ENCODE results near the gene CELA2B. TPM values are rescaled to one million over a fixed set of nuclear protein-coding genes. Genes with fewer than 3 reads are reported as not detected.

CELA2B gene
- total RNA-seq, 1 experiment from 2014 or later, result not detected

GRCh38 chr1:15522551-15522950 lies 46.6 kb downstream of the CELA2B start:
- no peak for ATAC-seq
- peak overlapping the region; percentile 94; the same call in 1 of the 2 replicates for H3K4me3 Mint-ChIP-seq
- H3K36me3 Mint-ChIP-seq, result peaks cover under 1% of the 10 kb centered on the region; the same call in 1 of the 2 replicates
- H3K9me3 Mint-ChIP-seq, result no peaks in the 10 kb centered on the region
- DNase-seq (ENCODE audit: low spot score), result no peak
- TF ChIP-seq SMAD3 (CRISPR knock-in tag; IDR thresholded peaks at IDR 0.05; ENCODE audit: borderline replicate concordance), result no peak
- no peak for TF ChIP-seq NR1H2 (CRISPR knock-in tag; IDR thresholded peaks at IDR 0.05)
- TF ChIP-seq E2F5 (CRISPR knock-in tag; IDR thresholded peaks at IDR 0.05), result no peak
- no peaks in the 10 kb centered on the region for H3K27me3 Mint-ChIP-seq (ENCODE audit: low read depth)
- no peak overlapping the region for H3K27ac Mint-ChIP-seq
- CTCF ChIA-PET, result no interaction called here
- POLR2A ChIA-PET, result no interaction called here
- peaks cover 33% of the 10 kb centered on the region for H3K4me1 Mint-ChIP-seq

DNA sequence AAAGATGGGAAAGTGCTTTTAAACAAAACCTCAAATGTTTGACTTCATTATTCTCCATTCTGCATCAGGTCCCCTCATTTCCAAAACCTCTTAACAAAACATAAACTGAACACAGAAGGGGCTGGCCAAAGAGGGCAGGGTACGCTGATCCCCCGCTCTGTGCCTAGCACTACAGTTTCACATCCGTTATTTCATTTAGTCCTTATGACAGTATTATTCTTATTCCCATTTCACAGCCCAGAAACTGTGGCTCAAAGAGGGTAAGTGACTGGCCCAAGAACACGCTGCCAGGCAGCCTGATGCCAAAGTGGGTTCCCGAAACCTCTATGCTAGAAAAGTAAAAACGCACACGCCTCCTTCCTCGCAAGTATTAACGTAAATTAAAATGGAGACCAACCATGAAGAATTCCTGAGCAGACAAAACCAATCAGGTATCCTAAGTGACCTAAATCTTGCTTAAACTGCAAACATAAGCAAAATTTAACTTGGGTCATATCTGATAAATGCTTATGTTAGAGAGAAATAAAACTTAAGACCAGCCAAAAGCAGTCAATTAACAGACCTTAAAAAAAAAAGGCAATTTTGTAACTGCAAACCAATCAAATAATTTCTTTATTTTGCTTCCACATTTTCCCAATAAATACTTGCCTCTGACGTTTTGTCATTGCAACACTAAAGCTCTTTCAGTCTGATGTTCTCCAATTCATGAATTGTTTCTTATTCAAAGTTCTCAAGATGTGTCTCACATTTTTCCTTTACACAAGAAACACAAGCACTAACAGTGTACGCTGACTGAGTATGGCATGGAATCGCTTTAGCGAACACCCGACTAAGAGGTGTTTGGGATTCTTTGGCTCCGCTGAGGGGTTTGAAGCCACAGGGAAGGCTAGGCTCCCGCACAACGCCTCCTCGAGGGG lies 47.5 kb downstream of the CELA2B start:
- H3K27ac Mint-ChIP-seq, result peak overlapping the region; percentile 98
- ATAC-seq (no peak), DNase-seq (ENCODE audit: low spot score) (no peak)
- H3K36me3 Mint-ChIP-seq, result no peaks in the 10 kb centered on the region
- H3K9me3 Mint-ChIP-seq, result no peaks in the 10 kb centered on the region
- peaks cover 39% of the 10 kb centered on the region for H3K4me1 Mint-ChIP-seq
- POLR2A ChIA-PET, result interaction anchor here (0.9 kb wide), 1 partner anchor 14 kb away, joined by 5 read pairs; no protein-coding TSS in a partner anchor
- TF ChIP-seq CREM (CRISPR knock-in tag; IDR thresholded peaks at IDR 0.05) (no peak), OVOL2 (CRISPR knock-in tag; IDR thresholded peaks at IDR 0.05; ENCODE audit: borderline replicate concordance) (no peak), ZNF232 (CRISPR knock-in tag; IDR thresholded peaks at IDR 0.05) (no peak), FOXP1 (CRISPR knock-in tag; IDR thresholded peaks at IDR 0.05; ENCODE audit: borderline replicate concordance) (no peak)
- TF ChIP-seq, protein P1, sequence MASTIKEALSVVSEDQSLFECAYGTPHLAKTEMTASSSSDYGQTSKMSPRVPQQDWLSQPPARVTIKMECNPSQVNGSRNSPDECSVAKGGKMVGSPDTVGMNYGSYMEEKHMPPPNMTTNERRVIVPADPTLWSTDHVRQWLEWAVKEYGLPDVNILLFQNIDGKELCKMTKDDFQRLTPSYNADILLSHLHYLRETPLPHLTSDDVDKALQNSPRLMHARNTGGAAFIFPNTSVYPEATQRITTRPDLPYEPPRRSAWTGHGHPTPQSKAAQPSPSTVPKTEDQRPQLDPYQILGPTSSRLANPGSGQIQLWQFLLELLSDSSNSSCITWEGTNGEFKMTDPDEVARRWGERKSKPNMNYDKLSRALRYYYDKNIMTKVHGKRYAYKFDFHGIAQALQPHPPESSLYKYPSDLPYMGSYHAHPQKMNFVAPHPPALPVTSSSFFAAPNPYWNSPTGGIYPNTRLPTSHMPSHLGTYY (CRISPR knock-in tag; IDR thresholded peaks at IDR 0.05), result no peak
- TF ChIP-seq, protein P2, sequence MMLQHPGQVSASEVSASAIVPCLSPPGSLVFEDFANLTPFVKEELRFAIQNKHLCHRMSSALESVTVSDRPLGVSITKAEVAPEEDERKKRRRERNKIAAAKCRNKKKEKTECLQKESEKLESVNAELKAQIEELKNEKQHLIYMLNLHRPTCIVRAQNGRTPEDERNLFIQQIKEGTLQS (CRISPR knock-in tag; conservative IDR thresholded peaks at IDR 0.05), result no peak
- TF ChIP-seq, protein P3, sequence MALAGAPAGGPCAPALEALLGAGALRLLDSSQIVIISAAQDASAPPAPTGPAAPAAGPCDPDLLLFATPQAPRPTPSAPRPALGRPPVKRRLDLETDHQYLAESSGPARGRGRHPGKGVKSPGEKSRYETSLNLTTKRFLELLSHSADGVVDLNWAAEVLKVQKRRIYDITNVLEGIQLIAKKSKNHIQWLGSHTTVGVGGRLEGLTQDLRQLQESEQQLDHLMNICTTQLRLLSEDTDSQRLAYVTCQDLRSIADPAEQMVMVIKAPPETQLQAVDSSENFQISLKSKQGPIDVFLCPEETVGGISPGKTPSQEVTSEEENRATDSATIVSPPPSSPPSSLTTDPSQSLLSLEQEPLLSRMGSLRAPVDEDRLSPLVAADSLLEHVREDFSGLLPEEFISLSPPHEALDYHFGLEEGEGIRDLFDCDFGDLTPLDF (CRISPR knock-in tag; IDR thresholded peaks at IDR 0.05), result no peak
- TF ChIP-seq, protein P4, sequence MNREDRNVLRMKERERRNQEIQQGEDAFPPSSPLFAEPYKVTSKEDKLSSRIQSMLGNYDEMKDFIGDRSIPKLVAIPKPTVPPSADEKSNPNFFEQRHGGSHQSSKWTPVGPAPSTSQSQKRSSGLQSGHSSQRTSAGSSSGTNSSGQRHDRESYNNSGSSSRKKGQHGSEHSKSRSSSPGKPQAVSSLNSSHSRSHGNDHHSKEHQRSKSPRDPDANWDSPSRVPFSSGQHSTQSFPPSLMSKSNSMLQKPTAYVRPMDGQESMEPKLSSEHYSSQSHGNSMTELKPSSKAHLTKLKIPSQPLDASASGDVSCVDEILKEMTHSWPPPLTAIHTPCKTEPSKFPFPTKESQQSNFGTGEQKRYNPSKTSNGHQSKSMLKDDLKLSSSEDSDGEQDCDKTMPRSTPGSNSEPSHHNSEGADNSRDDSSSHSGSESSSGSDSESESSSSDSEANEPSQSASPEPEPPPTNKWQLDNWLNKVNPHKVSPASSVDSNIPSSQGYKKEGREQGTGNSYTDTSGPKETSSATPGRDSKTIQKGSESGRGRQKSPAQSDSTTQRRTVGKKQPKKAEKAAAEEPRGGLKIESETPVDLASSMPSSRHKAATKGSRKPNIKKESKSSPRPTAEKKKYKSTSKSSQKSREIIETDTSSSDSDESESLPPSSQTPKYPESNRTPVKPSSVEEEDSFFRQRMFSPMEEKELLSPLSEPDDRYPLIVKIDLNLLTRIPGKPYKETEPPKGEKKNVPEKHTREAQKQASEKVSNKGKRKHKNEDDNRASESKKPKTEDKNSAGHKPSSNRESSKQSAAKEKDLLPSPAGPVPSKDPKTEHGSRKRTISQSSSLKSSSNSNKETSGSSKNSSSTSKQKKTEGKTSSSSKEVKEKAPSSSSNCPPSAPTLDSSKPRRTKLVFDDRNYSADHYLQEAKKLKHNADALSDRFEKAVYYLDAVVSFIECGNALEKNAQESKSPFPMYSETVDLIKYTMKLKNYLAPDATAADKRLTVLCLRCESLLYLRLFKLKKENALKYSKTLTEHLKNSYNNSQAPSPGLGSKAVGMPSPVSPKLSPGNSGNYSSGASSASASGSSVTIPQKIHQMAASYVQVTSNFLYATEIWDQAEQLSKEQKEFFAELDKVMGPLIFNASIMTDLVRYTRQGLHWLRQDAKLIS (CRISPR knock-in tag; IDR thresholded peaks at IDR 0.05; ENCODE audit: borderline replicate concordance), result no peak
- H3K27me3 Mint-ChIP-seq (ENCODE audit: low read depth), result no peaks in the 10 kb centered on the region
- CTCF ChIA-PET, result interaction anchor here (0.8 to 0.9 kb wide), 2 partner anchors 14 to 61 kb away, joined by 4 read pairs; no protein-coding TSS in a partner anchor
- peak overlapping the region; percentile 94 for H3K4me3 Mint-ChIP-seq

- H3K27me3 Mint-ChIP-seq (ENCODE audit: low read depth), result no peaks in the 10 kb centered on the region
- peak within 1 kb of the TSS; percentile 98 for H3K27ac Mint-ChIP-seq
- H3K4me1 Mint-ChIP-seq, result peaks cover 39% of the 10 kb centered on the region
- POLR2A ChIA-PET, result interaction anchor here (0.9 kb wide), 1 partner anchor 15 kb away, joined by 5 read pairs; no protein-coding TSS in a partner anchor
- no peaks in the 10 kb centered on the region for H3K9me3 Mint-ChIP-seq
- ATAC-seq (no peak), DNase-seq (ENCODE audit: low spot score) (no peak)
- peak within 1 kb of the TSS; percentile 94 for H3K4me3 Mint-ChIP-seq
- no peaks in the 10 kb centered on the region for H3K36me3 Mint-ChIP-seq
- CTCF ChIA-PET, result interaction anchor here (0.8 to 0.9 kb wide), 2 partner anchors 15 to 60 kb away, joined by 4 read pairs; no protein-coding TSS in a partner anchor
- TF ChIP-seq ZNF138 (CRISPR knock-in tag; conservative IDR thresholded peaks at IDR 0.05), result no peak
- TF ChIP-seq, protein P5, sequence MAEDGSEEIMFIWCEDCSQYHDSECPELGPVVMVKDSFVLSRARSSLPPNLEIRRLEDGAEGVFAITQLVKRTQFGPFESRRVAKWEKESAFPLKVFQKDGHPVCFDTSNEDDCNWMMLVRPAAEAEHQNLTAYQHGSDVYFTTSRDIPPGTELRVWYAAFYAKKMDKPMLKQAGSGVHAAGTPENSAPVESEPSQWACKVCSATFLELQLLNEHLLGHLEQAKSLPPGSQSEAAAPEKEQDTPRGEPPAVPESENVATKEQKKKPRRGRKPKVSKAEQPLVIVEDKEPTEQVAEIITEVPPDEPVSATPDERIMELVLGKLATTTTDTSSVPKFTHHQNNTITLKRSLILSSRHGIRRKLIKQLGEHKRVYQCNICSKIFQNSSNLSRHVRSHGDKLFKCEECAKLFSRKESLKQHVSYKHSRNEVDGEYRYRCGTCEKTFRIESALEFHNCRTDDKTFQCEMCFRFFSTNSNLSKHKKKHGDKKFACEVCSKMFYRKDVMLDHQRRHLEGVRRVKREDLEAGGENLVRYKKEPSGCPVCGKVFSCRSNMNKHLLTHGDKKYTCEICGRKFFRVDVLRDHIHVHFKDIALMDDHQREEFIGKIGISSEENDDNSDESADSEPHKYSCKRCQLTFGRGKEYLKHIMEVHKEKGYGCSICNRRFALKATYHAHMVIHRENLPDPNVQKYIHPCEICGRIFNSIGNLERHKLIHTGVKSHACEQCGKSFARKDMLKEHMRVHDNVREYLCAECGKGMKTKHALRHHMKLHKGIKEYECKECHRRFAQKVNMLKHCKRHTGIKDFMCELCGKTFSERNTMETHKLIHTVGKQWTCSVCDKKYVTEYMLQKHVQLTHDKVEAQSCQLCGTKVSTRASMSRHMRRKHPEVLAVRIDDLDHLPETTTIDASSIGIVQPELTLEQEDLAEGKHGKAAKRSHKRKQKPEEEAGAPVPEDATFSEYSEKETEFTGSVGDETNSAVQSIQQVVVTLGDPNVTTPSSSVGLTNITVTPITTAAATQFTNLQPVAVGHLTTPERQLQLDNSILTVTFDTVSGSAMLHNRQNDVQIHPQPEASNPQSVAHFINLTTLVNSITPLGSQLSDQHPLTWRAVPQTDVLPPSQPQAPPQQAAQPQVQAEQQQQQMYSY (CRISPR knock-in tag; IDR thresholded peaks at IDR 0.05), result 0 out of 2 replicates have a peak, but pooled peaks have one; percentile 49
- TF ChIP-seq, protein P2 (CRISPR knock-in tag; conservative IDR thresholded peaks at IDR 0.05), result no peak
These were observed 48.0 kb downstream of the CELA2B start, which contains the start of gene CASP9 for GRCh38 chr1:15524021-15524282. Gene CASP9, minus strand, starts transcription at chr1:15524215. Its CDS starts 15 bp downstream, at chr1:15524200.

Measured in WTC11 (cell line).